Fibroblast of the conjunctiva (primary cell): ENCODE results near the gene FLACC1.
"Not testable (repeated sequence)": the region's sequence is repeated elsewhere in the genome, so short reads cannot be mapped to it uniquely, and the experiment has no call there.

ENCODE experiments used
- DNase-seq: peaks from one replicate; pipeline ENCODE4 v3.0.0-alpha.2; 2010; ENCODE audit warnings: low read depth

FLACC1 gene

DNA sequence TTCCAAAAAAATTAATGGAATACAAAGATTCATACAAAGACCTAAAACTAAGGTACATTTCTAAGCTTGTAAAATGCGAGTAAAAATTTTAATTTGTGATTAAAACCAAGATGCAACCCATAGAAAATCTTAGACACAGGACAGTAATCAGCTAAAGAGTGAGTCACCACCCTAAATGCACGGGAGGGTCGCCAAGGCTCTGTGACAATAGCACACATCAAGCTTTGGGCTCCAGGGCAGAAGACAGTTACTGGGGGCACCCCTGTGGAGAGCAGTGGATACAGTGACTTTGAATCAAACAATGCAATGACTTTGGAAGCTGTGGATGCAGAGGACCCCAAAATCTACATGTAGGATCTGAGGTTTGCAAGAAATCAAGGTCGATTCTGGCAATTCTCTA, 7.5 kb downstream of the FLACC1 start:
- DNase-seq, result no peak

DNA sequence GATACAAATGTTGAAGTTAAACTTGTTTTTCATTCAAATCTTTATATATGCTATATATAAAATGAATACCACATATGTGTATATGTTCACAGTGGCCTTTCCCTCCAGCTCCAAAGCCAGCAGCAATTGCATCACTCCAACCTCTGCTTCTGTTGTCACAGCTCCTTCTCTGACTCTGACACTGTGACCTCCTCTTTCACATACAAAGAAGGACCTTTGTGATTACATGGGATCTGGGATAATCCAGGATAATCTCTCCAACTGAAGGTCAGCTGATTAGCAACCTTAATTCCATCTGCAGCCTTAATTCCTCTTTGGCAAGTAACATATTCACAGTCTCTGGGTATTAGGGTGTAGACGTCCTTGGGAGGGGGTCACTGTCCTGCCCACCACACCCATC, 8.4 kb downstream of the FLACC1 start:
- DNase-seq, result no peak

DNA sequence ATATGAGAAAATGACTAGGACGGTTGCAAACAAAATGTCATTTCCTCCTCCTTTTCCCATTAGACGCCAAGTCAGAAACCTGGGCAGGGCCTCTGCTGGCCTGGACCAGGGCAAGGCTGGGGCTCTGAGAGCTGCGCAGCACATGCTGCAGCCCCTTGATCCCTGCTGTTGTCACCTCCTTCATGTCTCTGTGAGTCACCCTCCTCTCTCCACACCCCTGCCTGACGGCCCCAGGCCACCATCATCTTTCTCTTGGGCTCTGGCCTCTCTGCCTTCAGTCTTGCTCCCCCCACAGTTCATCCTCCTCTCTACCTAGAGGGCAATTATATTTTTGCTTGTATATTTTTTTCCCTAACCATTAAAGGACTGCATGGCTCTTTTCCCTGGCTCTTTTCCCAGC, 10.0 kb downstream of the FLACC1 start:
- no peak for DNase-seq

DNA sequence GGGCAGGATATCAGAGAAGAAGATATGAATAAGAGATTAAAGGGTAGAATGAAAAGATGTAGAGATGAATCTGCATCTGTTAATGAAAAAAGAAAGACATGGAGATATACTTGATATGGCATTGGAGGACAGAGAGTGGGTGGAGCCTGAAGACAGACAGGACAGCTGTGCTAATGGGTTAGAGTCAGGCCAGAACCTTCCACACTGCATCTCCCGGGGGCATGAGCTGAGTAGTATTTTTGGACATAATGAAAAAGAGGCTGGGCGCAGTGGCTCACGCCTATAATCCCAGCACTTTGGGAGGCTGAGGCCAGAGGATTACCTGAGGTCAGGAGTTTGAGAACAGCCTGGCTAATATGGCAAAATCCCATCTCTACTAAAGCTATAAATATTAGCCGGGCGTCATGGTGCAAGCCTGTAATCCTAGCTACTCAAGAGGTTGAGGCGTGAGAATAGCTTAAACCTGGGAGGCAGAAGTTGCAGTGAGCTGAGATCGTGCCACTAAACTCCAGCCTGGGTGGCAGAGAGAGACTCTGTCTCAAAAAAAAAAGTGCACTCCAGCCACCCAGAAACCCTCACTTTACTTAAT, 11.4 kb downstream of the FLACC1 start:
- no peak for DNase-seq

DNA sequence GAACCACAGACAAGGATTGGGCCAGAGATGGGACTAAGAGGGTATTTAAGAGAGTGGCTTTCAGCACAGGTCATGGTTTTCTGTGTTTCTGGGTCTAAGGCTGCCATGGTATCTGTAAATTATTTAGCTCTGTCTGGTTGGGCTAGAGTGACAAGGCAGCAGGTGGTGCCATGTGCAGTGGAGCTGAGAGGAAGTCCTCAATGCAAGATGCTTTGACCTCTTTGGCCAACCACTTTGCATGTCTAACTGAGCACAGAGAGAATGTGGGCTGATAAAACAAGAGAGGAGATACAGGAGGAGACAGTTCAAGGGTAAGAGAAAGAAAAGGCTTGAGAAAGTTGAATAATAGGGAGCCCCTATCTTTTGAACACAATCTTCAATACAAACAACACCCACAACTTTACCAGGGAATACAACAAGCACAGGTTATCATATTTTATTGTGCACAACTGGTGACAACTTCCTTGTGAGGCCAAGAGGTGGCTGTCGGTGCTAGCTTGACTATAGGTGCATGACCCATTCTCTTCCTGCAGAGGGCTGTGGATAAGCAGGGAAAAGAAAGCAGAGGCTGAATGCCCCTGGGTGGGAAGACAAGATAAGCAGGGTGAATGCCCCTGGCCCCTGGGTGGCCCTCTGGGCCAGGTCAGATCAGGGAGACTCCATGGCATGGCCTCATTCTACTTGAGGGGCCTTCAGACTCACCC, 12.3 kb downstream of the FLACC1 start:
- DNase-seq, result no peak

DNA sequence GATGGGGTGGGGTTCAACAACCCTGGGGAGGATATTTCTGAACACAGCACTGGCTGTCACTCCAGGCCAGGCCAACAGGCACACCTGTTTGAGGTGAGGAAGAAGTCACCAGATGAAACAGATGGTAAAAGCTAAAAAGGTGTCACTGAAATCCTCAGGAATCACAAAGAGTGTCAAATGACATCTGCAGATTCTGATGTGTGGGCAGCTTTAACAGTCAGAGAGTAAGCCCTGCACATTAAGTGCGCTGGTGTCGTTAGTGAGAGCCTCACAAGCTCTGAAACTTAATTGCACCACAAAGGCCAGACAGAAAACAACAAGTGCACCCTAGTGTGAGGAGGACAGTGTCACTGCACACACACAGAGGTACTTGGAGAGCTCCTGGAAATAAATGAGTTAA, 13.6 kb downstream of the FLACC1 start:
- DNase-seq, result no peak

DNA sequence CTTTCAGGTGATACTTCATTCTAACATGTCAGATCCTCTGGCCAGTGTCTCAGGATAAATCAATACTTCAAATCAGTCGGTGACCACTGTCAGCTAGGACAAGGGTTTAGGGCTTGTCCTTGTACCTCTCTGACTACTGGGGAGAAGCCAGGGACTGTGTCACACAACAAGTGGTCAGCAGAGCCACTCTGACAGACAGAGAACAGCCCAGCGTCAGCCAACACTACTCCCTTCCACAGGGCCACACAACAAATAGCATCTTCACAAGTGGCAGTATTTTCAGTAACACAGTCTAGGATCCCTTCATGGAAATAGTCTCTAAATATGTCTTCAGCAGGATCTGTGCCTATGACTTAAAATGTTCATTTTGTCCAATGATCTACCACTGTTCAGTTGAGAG, 14.2 kb downstream of the FLACC1 start:
- DNase-seq, result no peak

DNA sequence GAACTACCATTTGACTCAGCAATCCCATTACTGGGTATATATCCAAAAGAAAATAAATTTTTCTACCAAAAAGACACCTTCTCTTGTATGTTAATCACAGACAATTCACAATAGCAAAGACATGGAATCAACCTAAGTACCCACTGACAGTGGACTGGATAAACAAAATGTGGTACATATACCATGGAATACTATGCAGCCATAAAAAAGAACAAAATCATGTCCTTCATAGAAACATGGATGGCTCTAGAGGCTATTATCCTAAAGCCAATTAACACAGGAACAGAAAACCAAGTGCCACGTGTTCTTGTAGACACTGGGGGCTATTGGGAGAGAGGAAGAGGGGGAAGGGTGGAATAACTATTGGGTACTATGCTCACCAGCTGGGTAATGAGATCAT, 27.7 kb downstream of the FLACC1 start:
- no peak for DNase-seq

DNA sequence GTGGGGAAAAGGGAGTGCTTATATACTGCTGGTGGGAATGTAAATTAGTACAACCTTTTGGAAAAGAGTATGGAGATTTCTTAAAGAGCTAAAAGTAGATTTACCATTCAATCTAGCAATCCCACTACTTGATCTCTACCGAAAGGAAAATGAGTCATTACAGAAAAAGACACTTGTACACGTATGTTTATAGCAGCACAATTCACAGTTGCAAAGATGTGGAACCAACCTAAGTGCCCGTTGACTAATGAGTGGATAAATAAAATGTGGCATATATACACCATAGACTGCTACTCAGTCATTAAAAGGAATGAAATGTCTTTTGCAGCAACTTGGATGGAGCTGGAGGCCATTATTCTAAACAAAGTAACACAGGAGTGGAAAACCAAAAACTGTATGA, 29.5 kb downstream of the FLACC1 start:
- no peak for DNase-seq

DNA sequence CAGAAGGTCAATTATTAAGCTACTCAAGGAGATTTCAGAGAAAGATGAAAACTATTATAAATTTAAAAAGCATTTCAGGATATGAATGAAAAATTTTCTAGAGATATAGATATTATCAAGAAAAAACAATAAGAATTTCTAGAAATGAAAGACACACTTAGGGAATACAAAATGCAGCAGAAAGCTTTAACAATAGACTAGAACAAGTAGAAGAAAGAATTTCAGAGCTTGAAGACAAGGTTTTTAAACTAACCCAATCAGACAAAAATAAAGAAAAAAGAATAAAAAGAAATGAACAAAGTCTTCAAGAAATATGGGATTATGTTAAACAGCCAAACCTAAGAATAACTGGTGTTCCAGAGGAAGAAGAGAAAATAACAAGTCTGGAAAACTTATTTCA, 34.4 kb downstream of the FLACC1 start:
- DNase-seq, result no peak

DNA sequence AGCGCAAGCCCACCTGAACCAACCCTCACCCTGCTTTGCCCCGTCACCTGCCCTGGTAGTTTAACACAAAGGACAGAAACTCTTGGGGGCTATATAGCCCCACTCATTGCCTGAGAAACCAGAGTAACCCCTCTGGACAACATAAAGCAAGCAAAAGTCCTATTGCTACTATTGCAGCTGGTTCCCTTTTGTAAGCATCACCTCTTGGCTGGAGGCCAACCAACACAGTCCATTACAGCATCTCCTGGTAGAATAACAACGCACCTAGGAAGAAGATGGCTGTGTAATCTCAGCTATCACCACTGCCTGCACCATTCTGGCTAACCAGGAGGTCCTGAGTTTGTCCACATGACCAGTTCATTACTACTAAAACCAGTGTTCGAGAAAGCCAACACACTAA, 36.4 kb downstream of the FLACC1 start:
- DNase-seq, result no peak

DNA sequence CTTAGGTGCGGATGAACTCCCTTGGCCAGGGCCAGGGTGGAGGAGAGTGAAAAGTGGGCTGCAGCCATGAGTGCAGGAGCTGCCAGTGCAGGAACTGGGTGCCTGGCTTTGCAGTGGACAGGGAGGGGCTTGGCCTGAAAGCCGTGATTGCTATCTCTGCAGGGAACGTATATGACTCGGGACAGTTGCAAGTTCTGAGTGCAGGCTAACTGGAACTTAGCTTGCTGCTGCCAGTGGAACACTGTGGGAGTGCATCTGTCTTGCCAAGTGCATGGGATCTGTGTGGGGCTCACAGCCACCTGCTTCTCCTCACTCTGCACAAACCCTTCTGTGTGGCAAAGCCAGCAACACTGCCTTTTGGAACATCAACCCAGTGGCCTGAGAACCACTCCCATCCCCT, 36.9 kb downstream of the FLACC1 start:
- DNase-seq, result no peak

DNA sequence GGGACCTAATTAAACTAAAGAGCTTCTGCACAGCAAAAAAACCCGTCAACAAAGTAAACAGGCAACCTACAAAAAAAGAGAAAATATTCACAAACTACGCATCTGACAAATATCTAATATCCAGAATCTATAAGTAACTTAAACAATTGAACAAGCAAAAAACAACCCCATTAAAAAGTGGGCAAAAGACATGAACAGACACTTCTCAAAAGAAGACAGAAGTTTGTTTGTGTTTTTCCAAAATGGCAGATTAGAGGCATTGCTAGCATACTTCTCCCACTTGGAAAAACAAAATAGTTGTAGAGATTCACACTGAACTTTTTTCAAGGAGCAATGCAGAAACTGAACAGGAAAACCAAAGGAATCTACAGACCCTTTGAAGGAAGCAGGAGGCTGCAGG, 37.6 kb downstream of the FLACC1 start:
- DNase-seq, result no peak

DNA sequence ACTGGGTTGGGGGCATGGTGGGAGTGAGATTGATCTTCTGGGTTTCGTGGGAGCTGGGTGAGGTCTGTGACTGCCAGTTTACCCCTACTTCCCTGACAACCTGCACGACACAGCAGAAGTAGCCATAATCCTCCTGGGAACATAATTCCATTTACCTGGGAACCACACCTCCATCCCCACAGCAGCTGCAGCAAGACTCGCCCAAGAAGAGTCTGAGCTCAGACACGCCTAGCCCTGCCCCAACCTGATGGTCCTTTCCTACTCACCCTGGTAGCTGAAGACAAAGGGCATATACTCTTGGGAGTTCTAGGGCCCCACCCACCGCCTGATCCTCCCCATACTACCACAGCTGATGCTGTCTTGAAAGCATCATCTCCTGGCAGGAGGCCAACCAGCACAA, 43.8 kb downstream of the FLACC1 start:
- DNase-seq, result no peak

DNA sequence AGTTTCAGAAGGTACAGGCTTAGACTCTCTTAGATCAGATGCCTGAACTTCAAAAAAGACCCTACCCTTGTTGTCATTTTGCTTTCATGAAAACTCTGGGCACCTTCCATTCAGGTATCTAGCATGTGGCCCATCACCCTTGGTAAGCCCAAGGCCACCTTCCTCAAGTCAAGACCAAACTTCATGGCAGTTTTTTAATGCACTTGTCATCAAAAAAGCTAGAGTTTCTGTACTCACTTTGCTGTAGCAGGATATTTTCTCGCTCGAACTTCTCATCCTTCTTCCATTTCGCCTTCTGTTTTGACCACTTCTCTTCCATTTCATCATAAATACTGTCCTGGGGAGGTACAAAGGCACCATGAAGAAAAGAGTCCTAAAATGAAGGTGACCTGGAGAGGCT, 48.2 kb downstream of the FLACC1 start:
- no peak for DNase-seq

DNA sequence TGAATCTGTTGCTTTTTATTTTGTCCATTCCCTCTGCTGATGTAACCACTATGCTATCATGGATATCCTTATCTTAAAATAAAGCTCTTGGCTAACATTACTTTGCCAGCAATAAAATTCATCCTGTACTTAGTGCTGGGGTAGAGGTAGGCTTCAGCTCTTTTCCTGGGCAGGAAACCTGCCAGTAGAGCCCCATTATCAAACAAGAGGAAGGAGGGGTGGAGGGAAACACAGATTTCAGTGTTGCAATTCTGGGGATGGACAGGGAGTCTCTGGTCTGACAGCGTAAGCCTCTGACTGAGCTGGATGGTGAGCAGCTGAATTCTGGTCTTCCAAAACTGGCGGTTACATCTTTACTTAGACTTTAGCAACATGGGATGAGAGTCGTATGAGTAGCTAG, 49.3 kb downstream of the FLACC1 start:
- no peak for DNase-seq

DNA sequence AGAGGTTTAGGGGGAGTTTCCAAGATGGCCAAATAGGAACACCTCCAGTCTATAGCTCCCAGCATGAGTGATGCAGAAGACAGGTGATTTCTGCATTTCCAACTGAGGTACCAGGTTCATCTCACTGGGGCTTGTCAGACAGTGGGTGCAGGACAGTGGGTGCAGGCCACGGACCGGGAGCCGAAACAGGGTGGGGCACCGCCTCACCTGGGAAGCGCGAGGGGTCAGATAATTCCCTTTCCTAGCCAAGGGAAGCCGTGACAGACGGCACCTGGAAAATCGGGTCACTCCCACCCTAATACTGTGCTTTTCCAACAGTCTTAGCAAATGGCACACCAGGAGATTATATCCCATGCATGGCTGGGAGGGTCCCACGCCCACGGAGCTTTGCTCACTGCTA, 57.2 kb downstream of the FLACC1 start:
- DNase-seq, result not testable (repeated sequence)

DNA sequence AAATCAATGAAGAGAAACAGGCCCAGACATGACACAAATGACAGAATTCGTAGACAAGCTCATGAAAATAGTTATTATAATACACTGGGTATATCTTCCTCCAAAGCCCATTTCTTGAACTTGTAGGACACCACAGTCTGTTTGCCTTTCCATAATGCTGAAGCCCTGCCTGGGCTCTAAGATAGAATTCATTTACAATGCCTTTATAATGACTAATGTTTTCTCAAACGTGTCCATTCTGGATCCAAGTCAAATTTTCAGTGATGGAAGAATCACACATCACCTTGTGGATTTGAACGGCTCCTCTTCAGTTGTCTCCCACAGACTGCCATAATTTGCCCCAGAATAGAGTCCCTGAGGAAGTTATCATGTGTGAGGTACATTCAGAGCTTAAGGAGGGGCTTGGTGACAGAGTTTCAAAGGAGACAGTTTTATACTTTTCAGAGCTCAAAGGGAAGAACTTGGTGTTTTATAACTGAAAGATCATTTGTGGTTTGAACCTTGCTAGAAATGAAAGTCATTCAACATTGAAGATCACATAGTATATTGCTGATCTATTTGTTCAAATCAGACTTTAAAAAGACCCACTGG, 58.6 kb downstream of the FLACC1 start:
- DNase-seq, result no peak

DNA sequence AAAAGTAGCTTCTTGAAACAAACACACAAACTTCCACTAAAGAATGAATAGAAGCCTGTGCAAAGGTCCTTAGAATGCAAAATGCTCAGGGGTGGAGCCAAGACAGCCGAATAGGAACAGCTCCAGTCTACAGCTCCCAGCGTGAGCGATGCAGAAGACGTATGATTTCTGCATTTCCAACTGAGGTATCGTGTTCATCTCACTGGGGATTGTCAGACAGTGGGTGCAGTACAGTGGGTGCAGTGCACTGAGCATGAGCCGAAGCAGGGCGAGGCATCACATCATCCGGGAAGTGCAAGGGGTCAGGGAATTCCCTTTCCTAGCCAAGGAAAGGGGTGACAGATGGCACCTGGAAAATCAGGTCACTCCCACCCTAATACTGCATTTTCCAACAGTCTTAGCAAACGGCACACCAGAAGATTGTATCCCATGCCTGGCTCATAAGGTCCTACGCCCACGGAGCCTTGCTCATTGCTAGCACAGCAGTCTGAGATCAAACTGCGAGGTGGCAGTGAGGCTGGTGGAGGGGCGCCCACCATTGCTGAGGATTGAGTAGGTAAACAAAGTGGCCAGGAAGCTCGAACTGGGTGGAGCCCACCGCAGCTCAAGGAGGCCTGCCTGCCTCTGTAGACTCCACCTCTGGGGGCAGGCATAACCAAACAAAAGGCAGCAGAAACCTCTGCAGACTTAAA, 66.5 kb downstream of the FLACC1 start:
- not testable (repeated sequence) for DNase-seq

DNA sequence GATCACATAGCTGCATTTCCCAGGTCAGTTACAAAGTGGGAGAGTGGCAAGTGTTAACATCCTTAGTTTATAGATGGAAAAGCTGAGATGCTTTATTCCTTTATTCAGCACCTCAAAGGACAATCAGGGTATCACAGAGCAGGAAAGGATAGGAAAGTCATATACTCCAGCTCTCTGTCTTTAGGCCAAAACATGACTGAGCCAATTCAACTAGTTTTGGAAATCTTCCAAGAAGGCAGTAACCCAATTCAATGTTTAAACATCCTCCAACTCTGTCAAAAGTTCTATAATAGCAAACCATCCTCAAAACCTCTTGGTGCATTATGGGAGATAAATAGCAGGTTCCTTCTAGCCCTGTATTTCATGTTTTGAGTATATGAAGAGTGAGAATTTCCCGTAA, 71.6 kb downstream of the FLACC1 start:
- DNase-seq, result no peak

DNA sequence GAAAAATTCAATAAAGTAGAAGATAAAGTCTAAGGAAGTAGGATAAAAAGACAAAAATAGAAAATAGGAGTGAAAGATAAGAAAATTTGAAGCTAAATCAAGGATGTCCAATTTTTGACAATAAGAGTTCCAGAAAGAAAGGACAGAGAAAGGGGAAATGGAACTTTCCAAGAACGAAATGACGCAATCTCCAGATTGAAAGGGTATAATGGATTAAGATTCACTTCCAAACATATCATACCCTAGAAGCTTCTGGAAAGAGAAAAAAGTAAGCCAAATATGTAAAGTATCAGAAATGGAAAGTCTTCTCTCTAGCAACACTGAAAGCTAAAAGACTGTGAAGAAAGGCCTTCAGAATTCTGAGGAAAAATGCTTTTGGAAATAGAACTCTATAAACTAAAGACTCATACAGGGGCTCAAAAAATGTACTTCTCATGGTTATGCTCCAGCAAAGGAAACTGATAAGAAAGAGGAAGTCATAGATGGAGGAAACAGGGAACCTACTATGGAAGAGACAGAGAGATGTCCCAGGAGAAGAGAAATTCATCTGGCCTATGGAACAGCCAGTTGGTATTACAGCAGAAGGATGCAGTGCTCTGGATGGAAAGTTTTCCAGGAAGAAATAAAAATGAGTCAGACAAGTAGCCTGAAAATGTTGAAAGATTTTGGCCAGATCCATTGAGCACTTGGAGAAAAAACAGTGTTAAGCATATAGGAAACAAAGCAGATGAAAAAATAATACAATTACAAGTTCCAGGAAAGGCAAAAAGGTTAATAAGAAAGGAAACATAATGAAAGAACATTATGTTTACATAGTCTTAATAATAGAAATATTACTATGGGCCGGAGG, 76.7 kb downstream of the FLACC1 start:
- no peak for DNase-seq

DNA sequence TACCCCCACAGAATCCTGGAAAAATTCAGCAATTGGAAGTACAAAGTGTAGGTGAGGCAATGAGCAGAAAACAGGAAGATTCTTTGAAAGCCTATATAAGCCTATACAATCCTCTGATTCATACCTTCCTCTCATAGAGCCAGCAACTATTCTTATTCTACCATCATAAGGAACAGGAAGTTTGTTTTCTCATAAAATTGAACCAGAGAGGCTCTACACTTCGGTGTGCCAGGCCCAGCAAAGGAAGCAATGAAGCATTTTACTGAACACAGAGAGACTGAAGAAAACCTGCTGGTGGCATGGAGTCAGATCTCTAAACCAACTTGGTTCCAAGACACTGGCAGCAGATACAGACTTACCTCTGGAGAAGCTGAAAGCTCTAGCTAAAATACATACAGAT, 78.1 kb downstream of the FLACC1 start:
- no peak for DNase-seq
